KMS-11 (cell line): Measurements from ENCODE around the gene TTC39A.

Experiments used
- H2AFZ ChIP-seq: fragments of 200-600 bp; sonication (generic); 2 replicates; pipeline ENCODE4 v1.6.1; 2016; ENCODE audit warnings: antibody characterized with exemption, mixed run types, low read depth
- H3K27ac ChIP-seq: fragments of 200-600 bp; sonication (generic); 2 replicates; pipeline ENCODE4 v1.6.1; 2016; ENCODE audit warnings: mild to moderate bottlenecking, mixed run types
- H3K27me3 ChIP-seq: fragments of 200-600 bp; sonication (generic); 2 replicates; pipeline ENCODE4 v1.6.1; 2017; ENCODE audit warnings: mild to moderate bottlenecking, low read depth, mixed run types, moderate library complexity; ENCODE audit not compliant: insufficient read depth
- H3K36me3 ChIP-seq: fragments of 200-600 bp; sonication (generic); 2 replicates; pipeline ENCODE4 v1.6.1; 2017; ENCODE audit warnings: mild to moderate bottlenecking, mixed run types; ENCODE audit not compliant: insufficient read depth
- H3K4me1 ChIP-seq: fragments of 200-600 bp; sonication (generic); 2 replicates; pipeline ENCODE4 v1.6.1; 2016; ENCODE audit warnings: mild to moderate bottlenecking, low read depth, mixed run types; ENCODE audit not compliant: poor library complexity, severe bottlenecking
- H3K4me2 ChIP-seq: fragments of 200-600 bp; sonication (generic); 2 replicates; pipeline ENCODE4 v1.7.0; 2016; ENCODE audit warnings: mild to moderate bottlenecking, mixed run types
- H3K4me3 ChIP-seq: fragments of 200-600 bp; sonication (generic); IDR thresholded peaks from 2 replicates; pipeline ENCODE4 v1.6.1; 2017; ENCODE audit warnings: low read depth, low read length, mixed read lengths; ENCODE audit not compliant: insufficient read depth
- H3K79me2 ChIP-seq: fragments of 200-600 bp; sonication (generic); 2 replicates; pipeline ENCODE4 v1.6.1; 2016; ENCODE audit warnings: low read depth, mixed run types; ENCODE audit not compliant: insufficient read depth
- H3K9ac ChIP-seq: fragments of 200-600 bp; sonication (generic); 2 replicates; pipeline ENCODE4 v1.6.1; 2016; ENCODE audit warnings: mild to moderate bottlenecking, mixed run types
- H4K20me1 ChIP-seq: fragments of 200-600 bp; sonication (generic); 2 replicates; pipeline ENCODE4 v1.6.1; 2016; ENCODE audit warnings: mild to moderate bottlenecking, mixed run types; ENCODE audit not compliant: insufficient read depth
- TF ChIP-seq, protein P1 (sequence below): fragments of 200-600 bp; sonication (generic); conservative IDR thresholded peaks from 2 replicates; pipeline ENCODE4 v1.6.1; 2017; ENCODE audit warnings: low read depth, mild to moderate bottlenecking, antibody characterized with exemption, low read length, moderate library complexity, mixed read lengths

TTC39A gene

DNA sequence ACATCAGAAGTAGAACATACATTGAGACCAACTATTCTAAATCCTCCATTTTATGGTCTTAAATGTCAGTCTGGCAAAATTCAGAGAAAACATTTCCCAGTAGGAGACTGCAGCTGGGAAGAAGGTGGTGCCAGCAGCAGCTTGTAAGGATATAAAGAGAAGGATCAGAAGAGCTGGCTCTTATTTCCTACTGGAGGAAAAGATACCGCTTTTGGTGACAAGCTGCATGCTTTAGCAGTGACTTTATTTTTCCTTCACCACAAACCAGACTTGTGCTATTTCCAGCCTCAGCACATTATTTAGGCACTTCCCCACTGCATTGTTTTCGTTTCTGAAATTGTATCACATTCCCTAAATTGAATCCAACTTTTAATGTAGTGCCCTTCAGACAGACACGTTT lies 65.9 kb downstream of the TTC39A start:
- Histone ChIP-seq H4K20me1 (no peaks in the 10 kb centered on the region), H3K4me2 (no peak overlapping the region), H2AFZ (no peak overlapping the region), H3K9ac (no peak overlapping the region), H3K27ac (no peak overlapping the region), H3K4me3 (no peak overlapping the region), H3K36me3 (no peaks in the 10 kb centered on the region), H3K4me1 (no peaks in the 10 kb centered on the region), H3K79me2 (no peaks in the 10 kb centered on the region), H3K27me3 (no peaks in the 10 kb centered on the region)
- TF ChIP-seq, protein P1, sequence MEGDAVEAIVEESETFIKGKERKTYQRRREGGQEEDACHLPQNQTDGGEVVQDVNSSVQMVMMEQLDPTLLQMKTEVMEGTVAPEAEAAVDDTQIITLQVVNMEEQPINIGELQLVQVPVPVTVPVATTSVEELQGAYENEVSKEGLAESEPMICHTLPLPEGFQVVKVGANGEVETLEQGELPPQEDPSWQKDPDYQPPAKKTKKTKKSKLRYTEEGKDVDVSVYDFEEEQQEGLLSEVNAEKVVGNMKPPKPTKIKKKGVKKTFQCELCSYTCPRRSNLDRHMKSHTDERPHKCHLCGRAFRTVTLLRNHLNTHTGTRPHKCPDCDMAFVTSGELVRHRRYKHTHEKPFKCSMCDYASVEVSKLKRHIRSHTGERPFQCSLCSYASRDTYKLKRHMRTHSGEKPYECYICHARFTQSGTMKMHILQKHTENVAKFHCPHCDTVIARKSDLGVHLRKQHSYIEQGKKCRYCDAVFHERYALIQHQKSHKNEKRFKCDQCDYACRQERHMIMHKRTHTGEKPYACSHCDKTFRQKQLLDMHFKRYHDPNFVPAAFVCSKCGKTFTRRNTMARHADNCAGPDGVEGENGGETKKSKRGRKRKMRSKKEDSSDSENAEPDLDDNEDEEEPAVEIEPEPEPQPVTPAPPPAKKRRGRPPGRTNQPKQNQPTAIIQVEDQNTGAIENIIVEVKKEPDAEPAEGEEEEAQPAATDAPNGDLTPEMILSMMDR = no peak

DNA sequence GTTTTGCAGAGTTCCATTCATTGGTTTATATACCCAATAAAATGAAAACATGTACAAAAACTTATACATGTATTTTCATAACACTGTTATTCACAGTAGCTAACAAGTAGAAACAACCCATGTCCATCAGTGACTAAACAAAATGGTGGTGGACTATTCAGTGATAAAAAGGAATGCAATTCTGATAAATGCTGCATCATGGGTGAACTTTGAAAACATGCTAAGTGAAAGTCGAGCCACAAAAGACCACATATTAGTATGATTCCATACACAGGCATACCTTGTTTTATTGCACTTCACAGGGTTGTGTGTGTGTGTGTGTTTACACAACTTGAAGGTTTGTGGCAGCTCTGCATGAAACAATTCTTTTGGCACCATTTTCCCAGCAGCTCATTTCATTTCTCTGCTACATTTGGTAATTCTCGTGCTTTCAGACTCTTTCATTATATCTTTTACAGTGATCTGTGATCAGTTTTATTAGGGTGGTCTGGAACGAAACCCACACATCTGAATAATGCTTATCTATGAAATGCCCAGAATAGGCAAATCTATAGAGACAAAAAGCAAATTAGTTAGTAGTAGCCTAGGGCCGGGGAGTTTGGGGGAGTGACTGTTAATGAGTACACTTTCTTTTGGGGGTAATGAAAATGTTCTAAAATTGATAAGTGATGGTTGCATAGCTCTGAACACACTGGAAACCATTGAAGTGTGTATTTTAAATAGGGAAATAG lies 67.0 kb downstream of the TTC39A start:
- Histone ChIP-seq H4K20me1 (no peaks in the 10 kb centered on the region), H3K27ac (no peak overlapping the region), H2AFZ (no peak overlapping the region), H3K4me2 (no peak overlapping the region), H3K4me1 (no peaks in the 10 kb centered on the region), H3K27me3 (no peaks in the 10 kb centered on the region), H3K9ac (no peak overlapping the region), H3K4me3 (no peak overlapping the region), H3K36me3 (no peaks in the 10 kb centered on the region), H3K79me2 (no peaks in the 10 kb centered on the region)
- TF ChIP-seq, protein P1 = no peak

DNA sequence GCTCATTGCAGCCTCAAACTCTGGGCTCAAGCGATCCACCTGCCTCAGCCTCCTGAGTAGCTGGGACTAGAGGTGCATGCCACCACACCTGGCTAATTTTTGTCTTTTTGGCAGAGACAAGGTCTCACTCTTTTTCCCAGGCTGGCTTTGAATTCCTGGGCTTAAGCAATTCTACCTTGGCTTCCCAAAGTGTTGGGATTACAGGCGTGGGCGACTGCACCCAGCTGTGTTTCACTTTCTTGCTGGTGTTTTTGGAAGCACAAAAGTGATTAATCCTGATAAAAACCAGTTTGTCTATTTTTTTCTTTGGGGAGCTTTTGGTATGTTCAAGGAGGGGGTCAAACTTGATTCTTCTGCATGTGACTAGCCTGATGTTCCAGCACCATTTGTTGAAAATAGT lies 75.0 kb downstream of the TTC39A start:
- no peaks in the 10 kb centered on the region for H3K79me2 ChIP-seq
- H4K20me1 ChIP-seq = no peaks in the 10 kb centered on the region
- H3K4me3 ChIP-seq = no peak overlapping the region
- no peaks in the 10 kb centered on the region for H3K36me3 ChIP-seq
- TF ChIP-seq, protein P1 = no peak
- H3K9ac ChIP-seq = no peak overlapping the region
- H2AFZ ChIP-seq = no peak overlapping the region
- no peaks in the 10 kb centered on the region for H3K27me3 ChIP-seq
- no peak overlapping the region for H3K4me2 ChIP-seq
- H3K4me1 ChIP-seq = no peaks in the 10 kb centered on the region
- no peak overlapping the region for H3K27ac ChIP-seq

DNA sequence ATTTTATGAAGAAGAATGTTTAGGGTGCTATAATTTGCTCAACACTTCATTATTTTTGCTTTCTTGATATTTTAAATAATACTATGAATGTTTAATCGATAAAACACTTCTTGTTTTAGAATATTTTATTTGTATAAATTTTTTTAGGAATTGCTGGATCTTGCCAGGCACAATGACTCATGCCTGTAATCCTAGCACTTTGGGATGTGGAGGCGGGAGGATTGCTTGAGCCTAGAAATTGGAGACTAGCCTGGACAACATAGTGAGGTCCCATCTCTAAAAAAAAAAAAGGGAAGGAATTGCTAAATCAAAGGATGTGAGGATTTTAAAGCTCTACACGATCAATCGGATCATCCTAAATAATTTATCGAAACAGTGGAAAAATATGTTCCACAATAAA lies 76.7 kb downstream of the TTC39A start:
- Histone ChIP-seq H4K20me1 (no peaks in the 10 kb centered on the region), H3K4me1 (no peaks in the 10 kb centered on the region), H3K36me3 (no peaks in the 10 kb centered on the region), H2AFZ (no peak overlapping the region), H3K9ac (no peak overlapping the region), H3K4me3 (no peak overlapping the region), H3K4me2 (no peak overlapping the region), H3K27me3 (no peaks in the 10 kb centered on the region), H3K27ac (no peak overlapping the region), H3K79me2 (no peaks in the 10 kb centered on the region; the same call in 1 of the 2 replicates)
- TF ChIP-seq, protein P1 = no peak
